Gastroesophageal sphincter (tissue), 4 donors: ENCODE data around the gene TRMT5. TPM values are rescaled to one million over a fixed set of nuclear protein-coding genes. Genes with fewer than 3 reads are reported as not detected.
A peak's percentile ranks its signal among the peaks of the same experiment; 100 is the strongest.

Source experiments
- ATAC-seq: fragments of 150-250 bp; one replicate; pipeline ENCODE4 v1.9.1; 2016; ENCODE audit warnings: mild to moderate bottlenecking, moderate library complexity
- H3K27ac ChIP-seq, 4 donors: fragments of 200-600 bp; sonication (generic) in 3 of 4; 1 replicate in 3 of 4; 2 replicates in 1 of 4; pipeline ENCODE4 v1.5.1; 2016 to 2019
- H3K27me3 ChIP-seq: fragments of 200-600 bp; sonication (generic); one replicate; pipeline ENCODE4 v1.5.1; 2019
- H3K36me3 ChIP-seq, 2 donors: fragments of 200-600 bp; sonication (generic); one replicate each; pipeline ENCODE4 v1.5.1; 2019; ENCODE audit warnings: control low read depth in 1 of 2
- H3K4me1 ChIP-seq, 3 donors: fragments of 200-600 bp; sonication (generic); 1 replicate in 2 of 3; 2 replicates in 1 of 3; pipeline ENCODE4 v1.5.1; 2016 to 2019; ENCODE audit warnings: control low read depth in 2 of 3
- H3K4me3 ChIP-seq, 2 donors: fragments of 200-600 bp; sonication (generic); one replicate each; pipeline ENCODE4 v1.5.1; 2019; ENCODE audit warnings: mild to moderate bottlenecking in 1 of 2, moderate library complexity in 1 of 2
- H3K9me3 ChIP-seq, 3 donors: fragments of 200-600 bp; sonication (generic); one replicate each; pipeline ENCODE4 v1.5.1; 2017 to 2019; ENCODE audit warnings: control low read depth in 2 of 3
- CTCF ChIP-seq, 4 experiments: fragments of 200-600 bp in 2 of 4; fragments of 450-650 bp in 2 of 4; sonication (generic) in 1 of 4; IDR thresholded peaks; one replicate each; pipeline ENCODE4 v1.5.1; 2017 to 2019; ENCODE audit warnings: antibody characterized with exemption in 4 of 4, mild to moderate bottlenecking in 2 of 4, moderate library complexity in 2 of 4
- EP300 ChIP-seq: sonication (generic); formaldehyde crosslinking; IDR thresholded peaks from one replicate; pipeline ENCODE4 v1.6.1; 2017; ENCODE audit warnings: antibody characterized with exemption, mild to moderate bottlenecking
- POLR2A ChIP-seq, 2 donors: fragments of 450-650 bp; IDR thresholded peaks; one replicate each; pipeline ENCODE4 v1.6.1; 2017; ENCODE audit warnings: antibody characterized with exemption in 2 of 2, mild to moderate bottlenecking in 2 of 2, moderate library complexity in 1 of 2
- POLR2AphosphoS5 ChIP-seq: sonication (generic); formaldehyde crosslinking; IDR thresholded peaks from one replicate; pipeline ENCODE4 v1.6.1; 2017; ENCODE audit warnings: antibody characterized with exemption
- WGBS, 2 donors: methylation state at CpG; one replicate each; pipeline ENCODE4 v1.1.5; 2018; ENCODE audit warnings: low coverage in 1 of 2; 5-methylcytosine and 5-hydroxymethylcytosine counted together
- total RNA-seq, 4 donors: library from RNA; depleted of rRNA; stranded (reverse); fragments of >200 nt; gene quantifications; one replicate each; pipeline ENCODE4 v1.1.0, GENCODE V29; 2016

Gene TRMT5
- 10 to 100 TPM in 3 of 4 donors, 1 to 10 TPM in 1; 7.5 to 16.5 (median 11.6) TPM for total RNA-seq

GRCh38 chr14:60980811-60981632 lies at the start of gene TRMT5, which contains the start of gene SLC38A6:
Gene TRMT5, minus strand, starts transcription at chr14:60981079. Its CDS starts 106 bp downstream, at chr14:60980973.
Gene SLC38A6, plus strand, starts transcription at chr14:60981245. Its CDS starts 33 bp downstream, at chr14:60981278.
- H3K36me3 ChIP-seq: peaks cover 0 to 18% of the 10 kb centered on the region in 2 donors
- no peaks in the 10 kb centered on the region for H3K9me3 ChIP-seq
- ATAC-seq: peak; percentile 96
- no peaks in the 10 kb centered on the region for H3K27me3 ChIP-seq
- H3K4me1 ChIP-seq: peaks cover 8 to 58% (median 11%) of the 10 kb centered on the region in 3 donors
- H3K27ac ChIP-seq: peak within 1 kb of the TSS; percentile 58 to 94 (median 92)
- no peak for TF ChIP-seq CTCF (IDR thresholded peaks at IDR 0.05)
- TF ChIP-seq POLR2AphosphoS5: peak; percentile 93
- peak; percentile 32 to 34 for TF ChIP-seq POLR2A (IDR thresholded peaks at IDR 0.05)
- H3K4me3 ChIP-seq: peak within 1 kb of the TSS; percentile 49 to 81
- WGBS, 2 donors: 0% methylated on average over 6 to 9 of the region's 59 CpGs

- no peak for ATAC-seq
- no peaks in the 10 kb centered on the region for H3K4me1 ChIP-seq
- H3K27me3 ChIP-seq: no peaks in the 10 kb centered on the region
- H3K9me3 ChIP-seq: no peaks in the 10 kb centered on the region
- TF ChIP-seq EP300: no peak
- no peak for TF ChIP-seq POLR2A (IDR thresholded peaks at IDR 0.05)
- TF ChIP-seq CTCF (IDR thresholded peaks at IDR 0.05): no peak
- no peak for TF ChIP-seq POLR2AphosphoS5
- H3K36me3 ChIP-seq: no peaks in the 10 kb centered on the region
- WGBS, 2 donors: 97 to 100% methylated on average over 1 to 2 of the region's 2 CpGs
- H3K4me3 ChIP-seq: no peak overlapping the region
- H3K27ac ChIP-seq: no peak overlapping the region
Observed at GRCh38 chr14:61026526-61026925, 45.6 kb upstream of the TRMT5 start.

GRCh38 chr14:61025251-61026223 lies 44.7 kb upstream of the TRMT5 start:
- H3K27ac ChIP-seq: no peak overlapping the region
- no peak for ATAC-seq
- no peaks in the 10 kb centered on the region for H3K36me3 ChIP-seq
- TF ChIP-seq POLR2A (IDR thresholded peaks at IDR 0.05) (no peak), CTCF (IDR thresholded peaks at IDR 0.05) (peak; percentile 81 to 86 (median 82))
- no peak overlapping the region for H3K4me3 ChIP-seq
- WGBS, 2 donors: 50 to 60% methylated on average over 7 of the region's 7 CpGs
- no peaks in the 10 kb centered on the region for H3K9me3 ChIP-seq
- no peaks in the 10 kb centered on the region for H3K4me1 ChIP-seq
- no peaks in the 10 kb centered on the region for H3K27me3 ChIP-seq

GRCh38 chr14:61019537-61019936 lies 38.7 kb upstream of the TRMT5 start:
- 63 to 80% methylated on average over 1 of the region's 1 CpG for WGBS, 2 donors
- H3K36me3 ChIP-seq: peaks cover 0 to 11% of the 10 kb centered on the region in 2 donors
- H3K27me3 ChIP-seq: no peaks in the 10 kb centered on the region

More at GRCh38 chr14:61019537-61019936, 38.7 kb upstream of the TRMT5 start:
- TF ChIP-seq EP300 (no peak), CTCF (IDR thresholded peaks at IDR 0.05) (no peak), POLR2AphosphoS5 (no peak), POLR2A (IDR thresholded peaks at IDR 0.05) (no peak)
- ATAC-seq: no peak
- Histone ChIP-seq H3K4me3 (no peak overlapping the region), H3K27ac (no peak overlapping the region), H3K4me1 (no peaks in the 10 kb centered on the region), H3K9me3 (peaks cover 0 to 6% (median 0%) of the 10 kb centered on the region in 3 donors)
